GM19468 (cell line): ENCODE results near the gene ZNF462.
A peak's percentile ranks its signal among the peaks of the same experiment; 100 is the strongest.
"Not testable (repeated sequence)": the region's sequence is repeated elsewhere in the genome, so short reads cannot be mapped to it uniquely, and the experiment has no call there.

Source experiments
- ATAC-seq: cut with Tn5 transposase; IDR thresholded peaks from one replicate; pipeline ENCODE4 v1.9.1; 2021; ENCODE audit warnings: mild to moderate bottlenecking, moderate library complexity, moderate number of reproducible peaks; ENCODE audit not compliant: unreplicated experiment; ENCODE audit errors: extremely low read depth

The ZNF462 gene

GRCh38 chr9:106989904-106990303 is 126.9 kb downstream of the ZNF462 start:
- not testable (repeated sequence) for ATAC-seq

GRCh38 chr9:106992186-106992585 is 129.2 kb downstream of the ZNF462 start:
- ATAC-seq = no peak

DNA sequence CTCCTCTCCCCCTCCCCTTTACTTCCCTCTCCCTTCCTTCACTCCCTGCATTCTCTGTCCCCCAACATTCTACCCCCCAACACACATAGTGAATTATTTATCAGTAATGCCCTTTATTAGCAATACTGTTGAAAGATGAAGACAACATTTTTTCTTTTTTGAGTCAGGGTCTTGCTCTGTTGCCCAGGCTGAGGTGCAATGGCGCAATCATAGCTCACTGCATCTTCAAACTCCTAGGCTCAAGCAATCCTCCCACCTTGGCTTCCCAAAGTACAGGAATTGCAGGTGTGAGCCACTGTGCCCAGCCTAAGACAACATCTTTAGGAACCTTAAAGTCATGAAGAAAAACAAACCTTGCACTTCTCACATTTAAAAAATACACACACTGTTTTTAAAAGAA is 130.6 kb downstream of the ZNF462 start:
- ATAC-seq = no peak

DNA sequence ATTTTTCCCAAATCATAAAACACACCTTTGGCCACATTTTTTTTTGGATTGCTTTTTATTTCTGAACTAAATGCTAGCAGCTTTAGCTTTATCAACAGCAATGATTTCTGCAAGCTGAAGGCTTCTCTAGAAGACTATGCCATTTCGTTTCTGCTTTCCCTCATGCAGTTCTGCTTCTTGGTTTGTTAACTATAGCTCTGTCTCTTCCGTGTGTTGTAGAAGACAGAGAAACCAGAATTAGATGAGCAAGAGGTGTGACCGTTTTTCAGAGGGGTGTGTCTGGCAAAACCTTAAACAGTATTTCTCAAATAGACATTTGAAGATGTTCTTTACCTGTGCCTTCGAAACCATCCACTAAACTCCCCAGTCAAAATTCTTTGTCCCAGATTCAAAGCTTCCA is 131.5 kb downstream of the ZNF462 start:
- ATAC-seq = no peak

DNA sequence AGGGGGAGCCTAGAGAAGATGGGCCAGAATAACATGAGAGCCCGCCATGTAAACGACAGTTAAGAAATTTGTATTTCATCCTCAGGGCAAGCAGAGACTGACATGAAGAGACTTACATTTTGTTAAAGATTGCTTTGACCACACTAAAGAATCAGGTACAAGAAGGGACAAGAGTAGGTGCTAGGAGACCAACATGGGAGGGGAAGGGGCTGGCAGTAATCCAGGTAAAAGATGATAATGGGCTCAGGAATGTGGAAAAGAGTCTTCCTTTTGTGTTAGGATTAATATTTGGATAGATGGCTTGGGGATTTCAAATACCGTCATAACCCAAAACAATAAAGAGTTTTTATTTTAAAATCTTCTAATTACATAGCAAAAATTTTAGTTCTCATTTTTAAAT is 137.3 kb downstream of the ZNF462 start:
- no peak for ATAC-seq

GRCh38 chr9:107005201-107005600 is 142.2 kb downstream of the ZNF462 start:
- no peak for ATAC-seq

DNA sequence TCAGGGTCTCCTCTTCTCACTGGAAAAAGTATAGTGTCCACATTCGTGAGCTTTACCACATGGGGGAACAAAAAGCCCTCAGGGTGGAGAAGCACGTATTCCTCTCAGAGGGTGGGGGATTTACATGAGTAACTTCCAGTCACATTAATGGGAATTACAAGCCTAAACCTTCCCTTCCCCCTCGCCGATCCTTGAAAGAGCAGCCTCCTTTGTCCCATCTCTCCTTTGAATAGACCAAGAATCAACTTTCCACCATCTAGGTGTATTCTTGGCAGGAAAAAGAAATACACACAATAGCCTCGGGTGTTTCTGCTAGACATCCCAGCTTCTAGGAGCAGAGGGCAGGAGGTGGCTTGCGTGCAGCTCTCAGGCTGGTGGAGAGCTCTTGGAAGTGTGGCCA is 144.4 kb downstream of the ZNF462 start:
- ATAC-seq = no peak

DNA sequence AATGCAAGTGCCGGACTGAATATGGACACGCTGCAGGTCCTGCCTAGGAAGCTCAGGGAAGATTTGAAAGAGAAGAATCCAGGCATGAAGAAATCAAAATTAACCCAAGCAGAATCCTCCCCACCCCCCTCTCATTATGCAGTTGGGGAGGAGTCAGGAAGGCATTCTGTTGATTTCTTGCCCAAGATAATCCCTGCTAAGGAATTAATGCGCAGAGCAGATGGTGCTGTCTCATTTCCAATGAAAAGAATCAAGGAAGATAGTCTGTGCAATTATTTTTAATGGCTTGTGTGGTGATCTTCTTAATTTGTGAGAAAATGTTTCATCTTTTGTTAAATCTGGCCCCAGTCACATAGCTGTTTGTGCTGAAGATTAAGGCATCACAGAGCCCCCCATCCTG is 145.0 kb downstream of the ZNF462 start:
- ATAC-seq = no peak

- no peak for ATAC-seq
Observed at GRCh38 chr9:107008447-107008846, 145.5 kb downstream of the ZNF462 start.

GRCh38 chr9:107016383-107016782 is 153.4 kb downstream of the ZNF462 start:
- ATAC-seq = no peak

DNA sequence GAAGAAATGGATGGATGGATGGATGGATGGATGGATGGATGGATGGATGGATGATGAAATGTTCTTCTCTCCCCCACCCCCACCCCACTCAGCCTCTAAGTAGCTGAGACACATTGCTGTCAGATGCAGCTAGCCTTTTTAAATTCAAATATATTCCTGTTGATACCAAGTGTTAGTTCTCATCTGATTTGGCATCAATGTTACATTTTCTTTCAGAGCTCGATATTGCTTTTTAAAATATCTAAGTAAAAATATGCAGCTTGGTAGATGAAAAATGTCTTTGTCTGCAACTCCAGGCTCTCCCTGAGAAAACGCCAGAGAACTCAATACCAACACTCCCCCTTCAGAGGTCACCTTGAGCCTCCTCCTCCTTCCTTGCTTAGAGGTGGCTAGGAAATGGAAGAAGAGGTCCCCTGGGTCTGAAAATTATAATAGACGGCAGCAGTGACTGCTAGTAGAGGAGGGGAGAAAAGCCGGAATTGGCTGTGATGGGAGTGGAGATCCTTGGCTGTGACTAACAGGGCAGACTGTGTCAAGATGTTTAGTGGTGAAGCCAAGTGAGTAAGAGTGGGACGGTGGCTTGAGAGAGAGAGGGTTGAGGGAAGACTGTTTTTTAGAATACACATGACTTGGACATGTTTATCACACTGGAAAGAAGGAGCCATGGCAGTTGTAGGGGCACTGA is 156.0 kb downstream of the ZNF462 start:
- ATAC-seq = no peak

DNA sequence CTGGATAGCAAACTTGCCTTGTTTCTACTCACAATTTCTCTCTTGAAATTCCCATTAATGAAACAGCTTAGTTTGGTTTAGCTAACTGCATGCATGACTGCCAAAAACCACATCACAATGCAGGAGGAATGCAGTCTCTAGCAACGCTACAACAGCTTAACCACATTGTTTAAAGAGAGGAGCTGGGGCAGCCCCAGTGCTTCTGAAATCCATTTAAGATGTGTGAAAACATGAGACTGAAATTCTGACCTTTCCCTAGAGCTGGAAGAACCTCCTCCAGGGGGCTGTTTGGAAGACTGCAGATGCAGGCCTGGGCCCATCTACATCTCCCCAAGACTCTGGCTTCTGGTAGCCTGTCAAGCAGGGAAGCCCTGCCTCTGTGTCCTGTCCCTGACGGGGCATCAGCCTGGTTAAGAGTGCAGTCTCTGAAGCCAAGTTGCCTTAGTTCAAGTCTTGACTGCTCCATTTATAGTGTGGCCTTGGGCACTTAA is 157.1 kb downstream of the ZNF462 start:
- ATAC-seq = no peak

- peak; percentile 73 for ATAC-seq
Observed at GRCh38 chr9:107024193-107024592, 161.2 kb downstream of the ZNF462 start.

DNA sequence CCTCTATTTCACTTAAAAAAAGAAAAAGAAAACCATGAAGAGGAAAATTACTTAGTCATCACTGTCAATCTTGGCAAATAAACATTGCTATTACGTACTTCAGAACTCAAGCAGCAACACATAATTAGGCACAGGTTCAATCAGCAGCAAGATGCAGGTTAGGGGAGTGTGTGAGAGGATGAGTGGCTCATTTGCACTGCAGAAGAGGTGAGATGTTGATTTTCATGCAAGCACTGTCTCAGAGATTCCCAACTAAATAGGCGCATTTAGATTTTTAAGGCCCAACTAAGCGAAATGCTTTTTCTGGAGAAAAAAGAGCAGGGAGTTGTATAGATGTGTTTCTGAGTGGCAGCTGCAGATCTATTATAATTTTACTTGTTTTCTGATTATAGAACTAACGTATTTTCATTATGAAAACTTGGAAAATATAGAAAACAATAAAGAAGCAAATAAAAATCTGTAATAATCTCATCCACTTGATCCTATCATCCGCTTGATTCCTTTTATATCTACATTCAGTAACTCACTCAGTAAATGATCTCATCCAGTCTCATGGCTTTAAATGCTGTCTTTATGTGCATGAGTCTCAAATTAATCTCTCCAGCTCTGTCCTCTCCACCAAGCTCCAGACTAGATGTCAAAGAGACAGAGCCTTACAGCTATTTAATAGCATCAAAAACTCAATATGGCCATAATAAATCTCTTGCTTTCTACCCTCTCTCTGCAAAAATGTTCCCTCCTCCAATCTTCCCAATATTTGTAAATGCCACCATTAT is 162.5 kb downstream of the ZNF462 start:
- no peak for ATAC-seq

GRCh38 chr9:107029146-107029545 is 166.2 kb downstream of the ZNF462 start:
- ATAC-seq = no peak

- peak; percentile 79 for ATAC-seq
Observed at GRCh38 chr9:107033966-107034365, 171.0 kb downstream of the ZNF462 start.

- ATAC-seq = no peak
Observed at GRCh38 chr9:107034831-107035230, 171.9 kb downstream of the ZNF462 start.

DNA sequence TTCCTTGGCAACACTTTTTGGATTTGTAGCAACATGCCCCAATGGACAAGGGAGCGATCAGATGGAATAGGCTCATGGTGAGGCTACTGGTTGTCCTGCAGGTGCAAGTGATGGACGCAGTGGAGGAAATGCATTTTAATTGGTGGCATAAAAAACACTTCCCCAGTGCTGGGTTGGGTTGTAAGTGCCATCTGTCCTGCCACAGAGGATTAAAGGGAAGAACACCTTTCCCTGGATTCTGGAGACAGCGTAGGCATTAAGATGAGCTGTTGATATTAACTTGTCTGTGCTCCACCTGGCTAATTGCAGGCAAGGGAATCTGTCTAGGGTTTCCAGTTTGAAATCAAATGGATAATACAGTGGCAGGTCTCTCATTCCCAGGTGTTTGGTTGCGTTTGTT is 173.4 kb downstream of the ZNF462 start:
- no peak for ATAC-seq

GRCh38 chr9:107039542-107039941 is 176.6 kb downstream of the ZNF462 start:
- ATAC-seq = no peak

DNA sequence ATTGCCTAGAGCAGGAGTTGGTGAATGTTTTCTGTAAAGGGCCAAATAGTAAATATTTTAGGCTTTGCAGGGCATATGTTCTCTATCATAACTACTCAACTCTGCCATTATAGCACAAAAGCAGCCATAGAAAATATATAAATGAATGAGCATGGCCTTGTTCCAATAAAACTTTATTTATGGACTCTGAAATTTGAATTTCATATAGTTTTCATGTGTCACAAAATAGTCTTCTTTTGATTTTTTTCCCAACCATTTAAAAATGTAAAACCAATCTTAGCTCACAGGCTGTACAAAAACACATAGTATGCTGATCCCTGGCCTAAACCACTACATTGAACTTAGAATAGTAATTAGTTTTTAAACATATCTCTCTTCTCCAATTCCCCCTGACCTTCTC is 179.6 kb downstream of the ZNF462 start:
- no peak for ATAC-seq

DNA sequence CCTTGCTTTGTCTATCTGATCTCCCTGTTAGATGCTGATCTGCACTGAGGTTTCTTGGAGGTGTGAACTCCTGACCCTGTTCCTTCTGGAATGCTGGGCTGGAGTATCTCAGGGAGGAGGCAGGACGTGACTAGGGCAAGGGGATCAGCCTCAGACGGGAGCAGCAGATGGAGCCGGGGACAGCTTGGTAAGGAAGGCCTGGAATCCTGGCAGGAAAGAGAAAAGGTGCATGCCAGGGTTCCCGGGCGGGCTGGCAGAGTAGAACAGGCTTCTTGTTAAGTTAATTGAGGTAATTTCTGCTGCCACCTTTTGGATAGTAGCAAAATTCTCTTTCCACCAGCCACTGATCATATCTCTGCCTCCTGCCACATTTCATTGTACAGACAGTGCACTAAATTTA is 180.9 kb downstream of the ZNF462 start:
- no peak for ATAC-seq

DNA sequence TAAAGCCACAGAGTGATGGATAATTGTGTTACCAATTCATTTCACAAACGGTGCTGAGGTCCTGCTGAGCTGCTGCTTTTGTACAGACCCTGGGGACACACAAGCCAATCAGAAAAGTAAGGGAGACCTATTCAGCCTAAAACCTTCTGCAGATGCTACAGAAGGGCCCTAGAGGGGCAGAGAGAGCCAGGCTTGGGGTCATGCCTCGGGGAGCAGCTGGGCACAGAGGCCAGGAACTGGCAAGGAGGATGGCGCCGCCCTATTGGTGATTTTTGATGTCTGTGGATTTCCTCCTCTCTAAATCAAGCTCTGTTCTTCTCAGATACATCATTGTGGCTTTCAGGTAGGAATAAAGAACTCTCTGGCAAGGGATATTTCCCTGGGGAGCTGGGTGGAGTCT is 181.9 kb downstream of the ZNF462 start:
- ATAC-seq = no peak
